Ishikawa (cell line): ENCODE measurements around the gene AKAP11.

Experiments
- CEBPB ChIP-seq: IDR thresholded peaks from 2 replicates; pipeline ENCODE4 v1.6.1; 2012
- CREB1 ChIP-seq: IDR thresholded peaks from 2 replicates; pipeline ENCODE4 v1.6.1; 2012; ENCODE audit warnings: low read depth
- EGR1 ChIP-seq: IDR thresholded peaks from 2 replicates; pipeline ENCODE4 v1.6.1; 2012
- EP300 ChIP-seq: IDR thresholded peaks from 2 replicates; pipeline ENCODE4 v1.6.1; 2012; ENCODE audit warnings: borderline replicate concordance
- FOXM1 ChIP-seq: IDR thresholded peaks from 2 replicates; pipeline ENCODE4 v1.6.1; 2012; ENCODE audit warnings: low read depth, borderline replicate concordance
- MAX ChIP-seq: IDR thresholded peaks from 2 replicates; pipeline ENCODE4 v1.6.1; 2012
- NFIC ChIP-seq: IDR thresholded peaks from 2 replicates; pipeline ENCODE4 v1.6.1; 2012
- RAD21 ChIP-seq: IDR thresholded peaks from 2 replicates; pipeline ENCODE4 v1.6.1; 2012; ENCODE audit warnings: low read depth
- REST ChIP-seq: IDR thresholded peaks from 2 replicates; pipeline ENCODE4 v1.6.1; 2012; ENCODE audit warnings: low read depth, mild to moderate bottlenecking
- TAF1 ChIP-seq: IDR thresholded peaks from 2 replicates; pipeline ENCODE4 v1.6.1; 2012; ENCODE audit warnings: low read depth, mild to moderate bottlenecking
- TCF12 ChIP-seq: IDR thresholded peaks from 2 replicates; pipeline ENCODE4 v1.6.1; 2012; ENCODE audit warnings: low read depth
- TEAD4 ChIP-seq: IDR thresholded peaks from 2 replicates; pipeline ENCODE4 v1.6.1; 2012
- YY1 ChIP-seq: IDR thresholded peaks from 2 replicates; pipeline ENCODE4 v1.6.1; 2012; ENCODE audit warnings: low read depth
- ZBTB7A ChIP-seq: IDR thresholded peaks from 2 replicates; pipeline ENCODE4 v1.6.1; 2012; ENCODE audit warnings: low read depth
- TF ChIP-seq, protein P1 (sequence below): IDR thresholded peaks from 2 replicates; pipeline ENCODE4 v1.6.1; 2012

AKAP11 gene

DNA sequence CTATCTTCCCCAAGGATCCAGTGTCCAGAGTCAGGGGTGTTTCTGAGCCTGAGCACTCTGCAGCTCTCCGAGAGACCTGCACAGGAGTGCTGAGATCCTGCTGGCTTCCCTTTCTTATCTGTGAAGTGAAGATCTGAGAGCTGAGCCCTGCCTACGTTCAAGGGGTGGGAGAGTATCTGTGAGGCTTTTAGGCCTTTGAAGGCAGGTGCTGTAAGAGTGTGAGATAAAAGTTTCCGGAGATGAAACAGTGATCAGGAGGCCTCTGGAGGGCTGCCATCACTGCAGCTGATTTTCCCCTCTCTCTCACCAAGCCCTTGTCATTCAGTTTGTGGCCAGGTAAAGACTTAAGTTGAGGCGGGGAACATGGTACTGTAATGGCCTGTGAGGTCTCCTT is 83.1 kb downstream of the AKAP11 start:
- no peak for TF ChIP-seq TAF1
- TF ChIP-seq TEAD4 = no peak
- no peak for TF ChIP-seq NFIC
- TF ChIP-seq EP300 = no peak
- no peak for TF ChIP-seq RAD21
- no peak for TF ChIP-seq REST
- TF ChIP-seq MAX = no peak
- no peak for TF ChIP-seq TCF12
- TF ChIP-seq, protein P1, sequence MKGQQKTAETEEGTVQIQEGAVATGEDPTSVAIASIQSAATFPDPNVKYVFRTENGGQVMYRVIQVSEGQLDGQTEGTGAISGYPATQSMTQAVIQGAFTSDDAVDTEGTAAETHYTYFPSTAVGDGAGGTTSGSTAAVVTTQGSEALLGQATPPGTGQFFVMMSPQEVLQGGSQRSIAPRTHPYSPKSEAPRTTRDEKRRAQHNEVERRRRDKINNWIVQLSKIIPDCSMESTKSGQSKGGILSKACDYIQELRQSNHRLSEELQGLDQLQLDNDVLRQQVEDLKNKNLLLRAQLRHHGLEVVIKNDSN = no peak
- no peak for TF ChIP-seq ZBTB7A

- TF ChIP-seq CREB1 = no peak
- TF ChIP-seq REST = no peak
- no peak for TF ChIP-seq RAD21
- TF ChIP-seq, protein P1 = no peak
- no peak for TF ChIP-seq CEBPB
- TF ChIP-seq TEAD4 = no peak
- TF ChIP-seq ZBTB7A = no peak
- TF ChIP-seq YY1 = no peak
- TF ChIP-seq EGR1 = no peak
- TF ChIP-seq FOXM1 = no peak
- TF ChIP-seq TAF1 = no peak
- no peak for TF ChIP-seq TCF12
Measured at GRCh38 chr13:42355491-42356183, 83.7 kb downstream of the AKAP11 start.

- TF ChIP-seq TAF1 = no peak
- TF ChIP-seq TCF12 = no peak
- TF ChIP-seq CREB1 = no peak
- TF ChIP-seq EP300 = no peak
- no peak for TF ChIP-seq RAD21
- TF ChIP-seq NFIC = no peak
- TF ChIP-seq ZBTB7A = no peak
- no peak for TF ChIP-seq REST
- no peak for TF ChIP-seq MAX
- TF ChIP-seq FOXM1 = no peak
- TF ChIP-seq CEBPB = no peak
- no peak for TF ChIP-seq EGR1
- TF ChIP-seq, protein P1 = no peak
- no peak for TF ChIP-seq TEAD4
- no peak for TF ChIP-seq YY1
Measured at GRCh38 chr13:42356184-42356575, 84.2 kb downstream of the AKAP11 start.

GRCh38 chr13:42360046-42360574 is 88.2 kb downstream of the AKAP11 start:
- TF ChIP-seq, protein P1 = no peak
- TF ChIP-seq ZBTB7A (no peak), TAF1 (no peak), EGR1 (no peak), CEBPB (no peak), FOXM1 (no peak), EP300 (no peak), REST (no peak), CREB1 (no peak), TCF12 (no peak)
